ENCODE measurements around the gene CNPY2. TPM values are rescaled to one million over a fixed set of nuclear protein-coding genes. Genes with fewer than 3 reads are reported as not detected.

Gene CNPY2
- total and polyA plus RNA-seq, 4 donors = 24.6 to 163 (median 70.7) TPM

- TF ChIP-seq ATF3 (IDR thresholded peaks at IDR 0.05) = no peak
- no peak for TF ChIP-seq EGR1 (IDR thresholded peaks at IDR 0.05; ENCODE audit: low read depth in 2 of 2)
- TF ChIP-seq GABPA (IDR thresholded peaks at IDR 0.05 in 1 of 2, conservative IDR thresholded peaks at IDR 0.05 in 1 of 2) = no peak
- no peak for TF ChIP-seq FOXA2 (IDR thresholded peaks at IDR 0.05)
- TF ChIP-seq HNF4G (IDR thresholded peaks at IDR 0.05) = no peak
- TF ChIP-seq TAF1 (conservative IDR thresholded peaks at IDR 0.05) = no peak
- no peak for TF ChIP-seq HNF4A (conservative IDR thresholded peaks at IDR 0.05)
- no peak for TF ChIP-seq RAD21 (IDR thresholded peaks at IDR 0.05)
- no peak for TF ChIP-seq RXRA (IDR thresholded peaks at IDR 0.05)
- TF ChIP-seq NR2F2 (IDR thresholded peaks at IDR 0.05) = no peak
- TF ChIP-seq YY1 (IDR thresholded peaks at IDR 0.05) = no peak
- TF ChIP-seq, protein P1, sequence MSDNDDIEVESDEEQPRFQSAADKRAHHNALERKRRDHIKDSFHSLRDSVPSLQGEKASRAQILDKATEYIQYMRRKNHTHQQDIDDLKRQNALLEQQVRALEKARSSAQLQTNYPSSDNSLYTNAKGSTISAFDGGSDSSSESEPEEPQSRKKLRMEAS (IDR thresholded peaks at IDR 0.05) = no peak
Observed at GRCh38 chr12:56260921-56261320, 54.9 kb downstream of the CNPY2 start (continued).

DNA sequence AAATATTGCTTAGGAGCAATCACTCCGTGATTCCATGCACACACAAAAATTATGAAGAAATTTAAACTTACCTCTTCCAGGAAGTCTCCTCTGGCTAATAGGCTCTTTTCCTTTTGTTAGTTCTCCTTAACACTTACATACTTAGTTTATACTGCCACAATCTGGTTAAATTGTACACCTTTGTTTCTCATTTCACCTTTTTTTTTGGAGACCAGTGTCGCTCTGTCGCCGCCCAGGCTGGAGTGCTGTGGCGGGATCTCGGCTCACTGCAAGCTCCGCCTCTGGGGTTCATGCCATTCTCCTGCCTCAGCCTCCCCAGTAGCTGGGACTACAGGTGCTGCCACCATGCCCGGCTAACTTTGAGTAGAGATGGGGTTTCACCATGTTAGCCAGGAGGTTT lies 55.4 kb downstream of the CNPY2 start:
- H3K27me3 ChIP-seq (ENCODE audit: control insufficient read depth in 4 of 4, insufficient read depth in 4 of 4, low read length in 3 of 4) = no peaks in the 10 kb centered on the region
- no peak overlapping the region for H3K4me3 ChIP-seq (ENCODE audit: low read depth in 1 of 3, low read length in 3 of 3)
- no peak overlapping the region for H3K9ac ChIP-seq (ENCODE audit: low read depth in 1 of 2, low read length in 2 of 2)
- no peak overlapping the region for H3K27ac ChIP-seq (ENCODE audit: low read depth in 1 of 2, low read length in 2 of 2)
- H3K36me3 ChIP-seq (ENCODE audit: control insufficient read depth in 4 of 4, insufficient read depth in 3 of 4, low read depth in 1 of 4, low read length in 3 of 4) = peaks cover 0 to 4% (median 2%) of the 10 kb centered on the region in 4 donors
- WGBS = 95% methylated on average over 8 of the region's 8 CpGs
- no peak for TF ChIP-seq FOXA1 (IDR thresholded peaks at IDR 0.05)
- no peak for TF ChIP-seq ATF3 (IDR thresholded peaks at IDR 0.05)
- no peak for TF ChIP-seq RXRA (IDR thresholded peaks at IDR 0.05)
- no peak for TF ChIP-seq TAF1 (conservative IDR thresholded peaks at IDR 0.05)
- no peak for TF ChIP-seq JUND (IDR thresholded peaks at IDR 0.05)
- no peak for TF ChIP-seq FOXA2 (IDR thresholded peaks at IDR 0.05)
- no peak for TF ChIP-seq GABPA (IDR thresholded peaks at IDR 0.05 in 1 of 2, conservative IDR thresholded peaks at IDR 0.05 in 1 of 2)
- TF ChIP-seq, protein P2, sequence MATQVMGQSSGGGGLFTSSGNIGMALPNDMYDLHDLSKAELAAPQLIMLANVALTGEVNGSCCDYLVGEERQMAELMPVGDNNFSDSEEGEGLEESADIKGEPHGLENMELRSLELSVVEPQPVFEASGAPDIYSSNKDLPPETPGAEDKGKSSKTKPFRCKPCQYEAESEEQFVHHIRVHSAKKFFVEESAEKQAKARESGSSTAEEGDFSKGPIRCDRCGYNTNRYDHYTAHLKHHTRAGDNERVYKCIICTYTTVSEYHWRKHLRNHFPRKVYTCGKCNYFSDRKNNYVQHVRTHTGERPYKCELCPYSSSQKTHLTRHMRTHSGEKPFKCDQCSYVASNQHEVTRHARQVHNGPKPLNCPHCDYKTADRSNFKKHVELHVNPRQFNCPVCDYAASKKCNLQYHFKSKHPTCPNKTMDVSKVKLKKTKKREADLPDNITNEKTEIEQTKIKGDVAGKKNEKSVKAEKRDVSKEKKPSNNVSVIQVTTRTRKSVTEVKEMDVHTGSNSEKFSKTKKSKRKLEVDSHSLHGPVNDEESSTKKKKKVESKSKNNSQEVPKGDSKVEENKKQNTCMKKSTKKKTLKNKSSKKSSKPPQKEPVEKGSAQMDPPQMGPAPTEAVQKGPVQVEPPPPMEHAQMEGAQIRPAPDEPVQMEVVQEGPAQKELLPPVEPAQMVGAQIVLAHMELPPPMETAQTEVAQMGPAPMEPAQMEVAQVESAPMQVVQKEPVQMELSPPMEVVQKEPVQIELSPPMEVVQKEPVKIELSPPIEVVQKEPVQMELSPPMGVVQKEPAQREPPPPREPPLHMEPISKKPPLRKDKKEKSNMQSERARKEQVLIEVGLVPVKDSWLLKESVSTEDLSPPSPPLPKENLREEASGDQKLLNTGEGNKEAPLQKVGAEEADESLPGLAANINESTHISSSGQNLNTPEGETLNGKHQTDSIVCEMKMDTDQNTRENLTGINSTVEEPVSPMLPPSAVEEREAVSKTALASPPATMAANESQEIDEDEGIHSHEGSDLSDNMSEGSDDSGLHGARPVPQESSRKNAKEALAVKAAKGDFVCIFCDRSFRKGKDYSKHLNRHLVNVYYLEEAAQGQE (IDR thresholded peaks at IDR 0.05) = no peak
- TF ChIP-seq EGR1 (IDR thresholded peaks at IDR 0.05; ENCODE audit: low read depth in 2 of 2) = no peak
- no peak for TF ChIP-seq CTCF (IDR thresholded peaks at IDR 0.05; ENCODE audit: low read depth, low read length, missing input control)
- TF ChIP-seq, protein P1 (IDR thresholded peaks at IDR 0.05) = no peak
- no peak for TF ChIP-seq NR2F2 (IDR thresholded peaks at IDR 0.05)
- no peak for TF ChIP-seq SP1 (IDR thresholded peaks at IDR 0.05)
- TF ChIP-seq HNF4A (conservative IDR thresholded peaks at IDR 0.05) = no peak
- H3K9me3 ChIP-seq (ENCODE audit: control insufficient read depth in 4 of 4, low read length in 3 of 4) = no peaks in the 10 kb centered on the region
- no peak for DNase-seq (ENCODE audit: low spot score)
- H3K4me1 ChIP-seq (ENCODE audit: control insufficient read depth in 4 of 4, insufficient read depth in 4 of 4, low read length in 3 of 4) = peaks cover 1 to 20% (median 15%) of the 10 kb centered on the region in 4 donors

Small RNA genes lying within 50 kb of the gene (small RNA-seq; reads per million reads assigned to genes)
- gene RNU7-40P = not detected

Other genes with a start within 250 kb of the CNPY2 start
- gene ERBB3, start 235.8 kb downstream of the CNPY2 start, total RNA-seq = 100 to 1,000 TPM in 1 of 2 donors, 10 to 100 TPM in 1; 69.0 to 141 TPM
- gene ERBB3, start 235.8 kb downstream of the CNPY2 start, polyA plus RNA-seq = 10 to 100 TPM; 32.4 to 34.2 TPM
- 100 to 1,000 TPM in 1 of 2 donors, 10 to 100 TPM in 1; 74.3 to 148 TPM for gene PA2G4, start 211.4 kb downstream of the CNPY2 start, total RNA-seq
- 10 to 100 TPM; 56.8 to 62.9 TPM for gene PA2G4, start 211.4 kb downstream of the CNPY2 start, polyA plus RNA-seq
- 1,000 to 10,000 TPM in 1 of 2 donors, 100 to 1,000 TPM in 1; 979 to 1,323 TPM for gene RPL41, start 199.4 kb downstream of the CNPY2 start, total RNA-seq
- gene RPL41, start 199.4 kb downstream of the CNPY2 start, polyA plus RNA-seq = 1,000 to 10,000 TPM; 1,640 to 2,155 TPM
- 1 to 10 TPM; 2.0 to 5.2 TPM for gene ZC3H10, start 197.7 kb downstream of the CNPY2 start, total RNA-seq
- gene ZC3H10, start 197.7 kb downstream of the CNPY2 start, polyA plus RNA-seq = 1 to 10 TPM; 1.3 to 1.8 TPM
- gene ESYT1, start 187.7 kb downstream of the CNPY2 start, total RNA-seq = 10 to 100 TPM; 59.5 to 93.5 TPM
- 10 to 100 TPM; 41.0 to 58.1 TPM for gene ESYT1, start 187.7 kb downstream of the CNPY2 start, polyA plus RNA-seq
- 10 to 100 TPM in 1 of 2 donors, 1 to 10 TPM in 1; 3.7 to 14.2 TPM for gene MYL6B, start 163.4 kb downstream of the CNPY2 start, total RNA-seq
- 10 to 100 TPM; 11.2 to 13.9 TPM for gene MYL6B, start 163.4 kb downstream of the CNPY2 start, polyA plus RNA-seq
- 100 to 1,000 TPM; 298 to 482 TPM for gene MYL6, start 157.6 kb downstream of the CNPY2 start, total RNA-seq
- 100 to 1,000 TPM; 766 to 975 TPM for gene MYL6, start 157.6 kb downstream of the CNPY2 start, polyA plus RNA-seq
- gene SMARCC2, start 126.5 kb downstream of the CNPY2 start, total RNA-seq = 10 to 100 TPM; 20.5 to 24.6 TPM
- gene SMARCC2, start 126.5 kb downstream of the CNPY2 start, polyA plus RNA-seq = 10 to 100 TPM; 12.8 to 24.8 TPM
- 10 to 100 TPM; 22.1 to 31.8 TPM for gene RNF41, start 94.1 kb downstream of the CNPY2 start, total RNA-seq
- gene RNF41, start 94.1 kb downstream of the CNPY2 start, polyA plus RNA-seq = 10 to 100 TPM in 1 of 2 donors, 1 to 10 TPM in 1; 7.6 to 11.5 TPM
- gene NABP2, start 91.6 kb downstream of the CNPY2 start, total RNA-seq = 10 to 100 TPM; 10.8 to 13.1 TPM
- gene NABP2, start 91.6 kb downstream of the CNPY2 start, polyA plus RNA-seq = 10 to 100 TPM; 12.1 to 14.5 TPM
- 100 to 1,000 TPM; 157 to 195 TPM for gene SLC39A5, start 85.9 kb downstream of the CNPY2 start, total RNA-seq
- gene SLC39A5, start 85.9 kb downstream of the CNPY2 start, polyA plus RNA-seq = 100 to 1,000 TPM; 125 to 126 TPM
- 10 to 100 TPM in 1 of 2 donors, 1 to 10 TPM in 1; 8.3 to 13.6 TPM for gene ANKRD52, start 57.6 kb downstream of the CNPY2 start, total RNA-seq
- 10 to 100 TPM in 1 of 2 donors, 1 to 10 TPM in 1; 5.4 to 10.3 TPM for gene ANKRD52, start 57.6 kb downstream of the CNPY2 start, polyA plus RNA-seq
- 10 to 100 TPM in 1 of 2 donors, 1 to 10 TPM in 1; 3.2 to 40.7 TPM for gene COQ10A, start 49.0 kb downstream of the CNPY2 start, total RNA-seq
- gene COQ10A, start 49.0 kb downstream of the CNPY2 start, polyA plus RNA-seq = 10 to 100 TPM in 1 of 2 donors, 1 to 10 TPM in 1; 9.5 to 21.6 TPM
- gene CS, start 15.7 kb downstream of the CNPY2 start, total RNA-seq = 10 to 100 TPM; 59.0 to 79.9 TPM
- gene CS, start 15.7 kb downstream of the CNPY2 start, polyA plus RNA-seq = 10 to 100 TPM; 33.8 to 36.0 TPM
- 10 to 100 TPM; 20.5 to 92.4 TPM for gene PAN2, start 18.0 kb upstream of the CNPY2 start, total RNA-seq
- 10 to 100 TPM; 26.9 to 28.5 TPM for gene PAN2, start 18.0 kb upstream of the CNPY2 start, polyA plus RNA-seq
- gene IL23A, start 22.9 kb upstream of the CNPY2 start, total RNA-seq = under 1 TPM in 1 of 2 donors, not detected in 1; 0.25 TPM
- gene IL23A, start 22.9 kb upstream of the CNPY2 start, polyA plus RNA-seq = under 1 TPM; 0.14 to 0.22 TPM
- 100 to 1,000 TPM in 1 of 2 donors, 10 to 100 TPM in 1; 68.7 to 219 TPM for gene STAT2, start 44.1 kb upstream of the CNPY2 start, total RNA-seq
- 10 to 100 TPM; 48.4 to 64.5 TPM for gene STAT2, start 44.1 kb upstream of the CNPY2 start, polyA plus RNA-seq
- gene APOF, start 46.9 kb upstream of the CNPY2 start, total RNA-seq = 100 to 1,000 TPM in 1 of 2 donors, 10 to 100 TPM in 1; 11.9 to 109 TPM
- gene APOF, start 46.9 kb upstream of the CNPY2 start, polyA plus RNA-seq = 100 to 1,000 TPM; 203 to 335 TPM
- 10 to 100 TPM; 12.9 to 17.6 TPM for gene TIMELESS, start 133.4 kb upstream of the CNPY2 start, total RNA-seq
- gene TIMELESS, start 133.4 kb upstream of the CNPY2 start, polyA plus RNA-seq = 1 to 10 TPM; 5.1 to 7.8 TPM
- gene MIP, start 138.7 kb upstream of the CNPY2 start, total RNA-seq = under 1 TPM; 0.09 to 0.50 TPM
- gene MIP, start 138.7 kb upstream of the CNPY2 start, polyA plus RNA-seq = under 1 TPM; 0.28 to 0.60 TPM
- gene SPRYD4, start 152.6 kb upstream of the CNPY2 start, total RNA-seq = 1 to 10 TPM; 3.8 to 7.6 TPM
- 10 to 100 TPM in 1 of 2 donors, 1 to 10 TPM in 1; 7.7 to 13.0 TPM for gene SPRYD4, start 152.6 kb upstream of the CNPY2 start, polyA plus RNA-seq
- gene GLS2, start 172.2 kb upstream of the CNPY2 start, total RNA-seq = 10 to 100 TPM; 42.2 to 53.8 TPM
- 10 to 100 TPM; 28.0 to 53.7 TPM for gene GLS2, start 172.2 kb upstream of the CNPY2 start, polyA plus RNA-seq
- gene RBMS2, start 205.8 kb upstream of the CNPY2 start, total RNA-seq = 1 to 10 TPM; 2.3 to 3.8 TPM
- gene RBMS2, start 205.8 kb upstream of the CNPY2 start, polyA plus RNA-seq = 1 to 10 TPM; 1.2 to 1.3 TPM

Data from liver (tissue), 10 donors.